ENCODE measurements around the gene DNAAF1.
"Not testable (repeated sequence)": the region's sequence is repeated elsewhere in the genome, so short reads cannot be mapped to it uniquely, and the experiment has no call there.

The DNAAF1 gene

DNA sequence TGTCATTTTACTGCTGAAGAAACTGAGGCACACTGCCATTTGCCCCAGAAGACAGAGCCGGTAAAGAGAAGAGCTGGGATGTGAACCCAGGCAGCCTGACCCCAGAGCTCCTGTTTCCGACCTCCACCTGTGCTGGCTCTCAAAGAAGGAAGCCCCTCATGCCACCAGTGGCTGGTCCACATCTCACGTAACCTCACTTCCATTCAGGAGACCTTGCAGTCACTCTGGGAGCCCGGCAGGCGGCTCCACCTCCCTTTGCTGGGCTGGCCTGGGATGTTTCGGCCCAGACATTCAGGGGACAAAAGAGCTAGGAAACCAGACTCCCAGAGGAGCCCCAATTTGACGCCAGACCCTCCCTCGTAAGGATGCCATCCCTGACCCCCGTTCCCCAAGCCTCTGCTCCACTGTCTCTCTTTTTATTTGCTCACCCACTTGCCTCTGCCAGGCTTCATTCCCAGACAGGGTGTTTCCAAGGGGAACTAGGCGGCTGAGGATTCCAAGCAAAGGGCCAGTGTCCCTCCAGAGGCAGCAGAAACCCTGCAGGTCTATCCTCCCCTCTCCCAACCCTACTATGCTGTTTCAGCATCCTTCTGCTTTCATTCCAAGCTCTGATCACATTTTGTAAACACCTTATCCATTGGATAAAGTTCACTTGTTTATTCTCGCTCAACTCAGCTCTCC is 38.9 kb downstream of the DNAAF1 start:
- no peak for DNase-seq (ENCODE audit: low read depth in 2 of 2)

DNA sequence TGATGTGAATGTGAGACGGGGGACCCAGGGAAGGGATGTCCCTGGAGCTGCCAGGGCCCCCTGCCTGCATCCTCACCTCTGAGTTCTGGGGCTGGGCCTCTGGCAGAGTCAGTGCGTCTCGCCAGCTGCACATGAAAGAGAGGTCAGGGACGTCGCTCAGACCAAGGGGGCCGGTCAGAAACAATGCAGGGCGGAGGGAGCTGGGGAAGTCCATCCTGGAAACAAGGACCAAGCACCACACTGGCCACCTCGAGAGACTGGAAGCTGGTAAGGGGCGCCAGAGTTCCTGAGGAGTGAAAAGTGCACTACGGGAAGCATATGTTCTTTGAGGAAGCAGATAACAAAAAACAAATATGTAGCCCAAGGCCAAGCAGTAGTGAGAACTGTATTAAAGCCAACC is 39.7 kb downstream of the DNAAF1 start:
- no peak for DNase-seq (ENCODE audit: low read depth in 2 of 2)

DNA sequence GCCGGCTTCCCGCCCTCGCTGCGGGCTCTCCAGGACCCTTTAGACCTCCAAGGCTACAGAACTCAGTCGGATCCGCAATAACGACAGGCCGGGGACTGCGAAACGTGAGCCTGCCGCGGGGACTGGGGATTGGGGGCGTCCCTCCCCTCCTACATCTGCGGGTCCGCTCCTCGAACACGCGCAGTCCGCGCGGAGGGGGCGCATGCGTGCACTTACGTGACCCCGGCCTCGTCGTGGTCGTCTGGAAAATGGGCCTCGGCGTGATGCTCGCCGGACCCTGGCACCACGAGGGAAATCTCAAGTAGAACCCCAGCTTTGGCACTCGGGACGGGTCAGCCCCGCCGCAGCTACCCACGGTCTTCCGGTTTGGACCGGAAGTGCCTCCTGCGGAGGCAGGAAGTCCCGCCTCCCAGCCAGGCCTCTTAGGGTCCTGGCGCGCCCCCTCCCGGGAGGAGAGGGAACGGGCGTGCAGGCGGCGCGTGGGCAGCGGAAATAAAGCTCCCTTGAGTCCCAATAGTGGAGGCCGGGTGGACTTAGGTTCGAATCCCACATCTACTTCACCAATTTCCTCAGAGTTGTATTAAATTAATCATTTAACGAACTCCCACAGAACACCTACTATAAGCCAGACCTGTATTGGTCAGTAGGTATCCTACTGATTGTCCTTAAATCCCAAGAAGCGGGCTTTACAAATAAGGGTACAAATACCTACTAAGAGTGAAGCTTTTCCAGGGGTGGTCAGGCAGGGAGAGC is 41.8 kb downstream of the DNAAF1 start, which contains the start of gene TAF1C:
TAF1C (minus strand) TSS at position 373 of the 753 bp plus-strand sequence. CDS start 2,069 bp downstream, outside the sequence.
- DNase-seq (ENCODE audit: low read depth in 2 of 2): peak; percentile 79 to 81

DNA sequence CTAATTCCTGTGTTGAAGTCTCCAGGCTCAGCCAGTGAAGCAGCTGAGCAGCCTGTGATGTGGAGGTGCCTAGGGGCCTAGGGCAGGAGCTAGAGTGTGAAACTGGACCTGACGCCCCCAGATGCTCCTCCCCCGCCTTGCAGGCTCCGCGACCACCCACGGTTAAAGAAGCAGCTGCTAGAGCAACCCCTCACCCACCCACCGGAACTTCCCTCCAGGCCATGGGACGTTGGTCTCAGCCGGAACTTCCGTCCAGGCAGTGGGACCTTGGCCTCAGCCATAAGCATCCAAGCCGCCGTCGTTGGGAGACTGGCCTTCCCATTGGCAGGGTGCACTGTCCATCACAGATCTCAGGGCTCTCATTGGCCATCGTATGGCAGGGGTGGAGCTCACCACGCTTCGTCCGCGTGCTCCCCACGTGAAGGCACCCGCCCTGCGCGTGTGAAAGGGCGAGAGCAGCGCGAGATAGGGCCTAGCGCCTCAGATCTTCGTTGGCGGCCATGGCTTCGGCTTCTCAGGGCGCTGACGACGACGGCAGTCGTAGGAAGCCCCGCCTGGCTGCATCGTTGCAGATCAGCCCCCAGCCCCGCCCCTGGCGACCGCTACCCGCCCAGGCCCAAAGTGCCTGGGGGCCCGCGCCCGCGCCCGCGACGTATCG is 45.8 kb downstream of the DNAAF1 start, which contains the start of gene ADAD2:
ADAD2 (plus strand) TSS at position 427 of the 658 bp plus-strand sequence; CDS start at position 501, 74 bp downstream.
- DNase-seq (ENCODE audit: low read depth in 2 of 2): no peak

DNA sequence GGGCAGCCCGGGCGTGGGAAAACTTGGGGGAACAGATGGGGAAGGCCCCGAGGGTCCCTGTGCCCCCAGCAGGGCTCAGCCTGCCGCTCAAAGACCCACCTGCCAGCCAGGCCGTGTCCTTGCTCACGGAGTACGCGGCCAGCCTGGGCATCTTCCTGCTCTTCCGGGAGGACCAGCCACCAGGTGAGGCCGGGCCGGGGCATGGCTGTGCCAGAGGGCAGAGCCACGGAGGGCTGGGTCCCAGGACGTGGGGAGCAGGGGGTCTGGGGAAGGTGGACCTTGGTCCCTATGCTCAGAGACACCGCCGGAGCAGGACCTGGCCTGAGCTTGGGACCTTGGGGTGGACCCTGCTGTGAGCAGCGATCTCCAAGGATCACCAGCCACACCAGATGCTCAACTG is 46.4 kb downstream of the DNAAF1 start:
- no peak for DNase-seq (ENCODE audit: low read depth in 2 of 2)

DNA sequence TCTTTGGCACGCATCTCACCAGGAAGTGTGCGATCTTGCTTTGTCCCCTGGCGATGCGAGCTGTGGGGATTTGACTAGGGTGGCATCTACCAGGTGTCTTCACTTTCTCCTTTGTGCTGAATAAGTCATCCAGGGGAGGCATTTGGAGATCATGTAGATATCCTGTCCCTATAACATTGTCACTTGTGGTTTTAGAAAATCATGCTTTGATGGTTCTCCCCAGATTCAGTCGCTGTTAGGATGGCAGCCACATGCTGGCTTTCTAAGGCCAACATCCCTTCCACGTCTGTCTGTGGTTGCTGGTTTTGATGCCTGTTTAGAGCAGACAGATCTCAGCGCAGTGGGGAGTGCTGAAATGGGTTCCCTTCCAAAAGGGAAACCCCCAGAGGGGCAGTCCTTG is 48.4 kb downstream of the DNAAF1 start:
- DNase-seq (ENCODE audit: low read depth in 2 of 2): no peak

DNA sequence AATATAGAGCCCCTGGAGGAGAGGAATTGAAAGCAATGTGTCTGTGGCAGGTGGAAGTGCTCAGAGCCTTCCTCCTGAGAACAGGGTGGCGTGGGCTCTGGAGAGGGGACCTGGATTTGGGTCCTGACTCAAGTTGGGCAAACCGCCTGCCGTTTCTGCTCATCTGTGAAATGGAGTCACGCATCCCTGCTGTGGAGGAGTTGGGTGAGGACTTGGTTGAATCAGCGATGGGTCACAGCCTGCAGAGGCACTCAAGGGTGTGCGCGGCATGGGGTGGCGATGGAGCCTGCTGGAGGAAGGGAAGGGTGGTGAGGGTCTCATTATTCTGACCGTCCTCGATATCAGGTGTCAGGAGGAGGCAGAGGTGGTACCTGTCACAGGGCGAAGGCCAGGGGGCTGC is 48.9 kb downstream of the DNAAF1 start:
- no peak for DNase-seq (ENCODE audit: low read depth in 2 of 2)

DNA sequence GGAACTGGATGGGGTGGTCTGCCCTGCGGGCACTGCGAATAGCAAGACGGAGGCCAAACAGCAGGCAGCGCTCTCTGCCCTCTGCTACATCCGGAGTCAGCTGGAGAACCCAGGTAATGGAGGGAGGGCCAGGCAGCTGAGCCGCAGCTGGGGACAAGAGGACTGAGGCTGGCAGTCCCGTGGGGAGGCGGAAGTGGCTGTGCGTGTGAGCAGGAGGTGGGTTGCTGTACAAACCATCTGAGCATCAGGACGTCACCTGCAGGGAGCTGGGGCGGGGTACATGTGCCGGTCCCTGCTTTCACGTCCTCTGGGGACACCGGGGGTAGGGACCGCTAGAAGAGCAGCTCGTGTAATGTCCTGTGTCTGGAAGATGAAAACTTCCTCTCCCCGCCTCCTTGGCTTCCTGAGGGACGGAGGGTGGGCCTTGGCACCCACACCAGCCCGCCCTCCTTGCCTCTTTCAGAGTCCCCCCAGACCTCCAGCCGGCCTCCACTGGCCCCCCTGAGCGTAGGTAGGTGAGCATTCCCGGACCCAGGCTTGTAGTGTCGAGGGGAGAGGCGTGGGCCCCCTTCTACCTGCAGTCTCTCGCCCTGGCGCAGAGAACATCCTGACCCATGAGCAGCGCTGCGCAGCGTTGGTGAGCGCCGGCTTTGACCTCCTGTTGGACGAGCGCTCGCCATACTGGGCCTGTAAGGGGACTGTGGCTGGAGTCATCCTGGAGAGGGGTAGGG is 49.5 kb downstream of the DNAAF1 start:
- DNase-seq (ENCODE audit: low read depth in 2 of 2): no peak

DNA sequence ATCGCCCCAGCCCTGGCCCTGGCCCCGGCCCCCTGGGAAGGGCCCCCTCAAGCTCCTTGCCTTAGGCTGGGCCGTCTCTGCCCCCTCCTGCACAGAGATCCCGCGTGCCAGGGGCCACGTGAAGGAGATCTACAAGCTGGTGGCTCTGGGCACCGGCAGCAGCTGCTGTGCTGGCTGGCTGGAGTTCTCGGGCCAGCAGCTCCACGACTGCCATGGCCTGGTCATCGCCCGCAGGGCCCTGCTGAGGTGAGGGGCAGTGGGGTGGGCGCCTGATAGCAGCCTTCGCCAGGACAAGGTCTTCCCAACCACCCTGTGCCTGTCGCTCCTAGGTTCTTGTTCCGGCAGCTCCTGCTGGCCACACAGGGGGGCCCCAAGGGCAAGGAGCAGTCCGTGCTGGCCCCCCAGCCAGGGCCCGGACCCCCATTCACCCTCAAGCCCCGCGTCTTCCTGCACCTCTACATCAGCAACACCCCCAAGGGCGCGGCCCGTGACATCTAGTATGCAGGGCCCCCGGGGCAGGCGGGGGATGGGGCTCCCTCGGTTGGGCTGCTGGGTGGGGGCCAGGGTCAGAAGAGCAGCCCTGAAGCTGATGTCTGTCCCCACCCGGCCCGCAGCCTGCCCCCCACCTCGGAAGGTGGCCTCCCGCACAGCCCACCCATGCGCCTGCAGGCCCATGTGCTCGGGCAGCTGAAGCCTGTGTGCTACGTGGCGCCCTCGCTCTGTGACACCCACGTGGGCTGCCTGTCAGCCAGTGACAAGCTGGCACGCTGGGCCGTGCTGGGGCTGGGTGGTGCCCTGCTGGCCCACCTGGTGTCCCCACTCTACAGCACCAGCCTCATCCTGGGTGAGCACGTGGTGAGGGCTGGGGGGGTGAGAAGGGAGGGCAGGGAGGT is 50.3 kb downstream of the DNAAF1 start:
- DNase-seq (ENCODE audit: low read depth in 2 of 2): no peak

DNA sequence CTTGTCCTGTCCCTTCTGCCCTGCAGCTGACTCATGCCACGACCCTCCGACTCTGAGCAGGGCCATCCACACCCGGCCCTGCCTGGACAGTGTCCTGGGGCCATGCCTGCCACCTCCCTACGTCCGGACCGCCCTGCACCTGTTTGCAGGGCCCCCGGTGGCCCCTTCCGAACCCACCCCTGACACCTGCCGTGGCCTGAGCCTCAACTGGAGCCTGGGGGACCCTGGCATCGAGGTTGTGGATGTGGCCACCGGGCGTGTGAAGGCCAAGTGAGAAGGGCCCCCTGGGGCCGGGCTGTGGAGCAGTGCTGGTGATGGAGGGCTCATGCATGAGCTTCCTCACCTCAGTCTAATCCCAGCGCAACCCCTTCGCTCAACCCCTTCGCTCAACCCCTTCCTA is 51.0 kb downstream of the DNAAF1 start:
- no peak for DNase-seq (ENCODE audit: low read depth in 2 of 2)

DNA sequence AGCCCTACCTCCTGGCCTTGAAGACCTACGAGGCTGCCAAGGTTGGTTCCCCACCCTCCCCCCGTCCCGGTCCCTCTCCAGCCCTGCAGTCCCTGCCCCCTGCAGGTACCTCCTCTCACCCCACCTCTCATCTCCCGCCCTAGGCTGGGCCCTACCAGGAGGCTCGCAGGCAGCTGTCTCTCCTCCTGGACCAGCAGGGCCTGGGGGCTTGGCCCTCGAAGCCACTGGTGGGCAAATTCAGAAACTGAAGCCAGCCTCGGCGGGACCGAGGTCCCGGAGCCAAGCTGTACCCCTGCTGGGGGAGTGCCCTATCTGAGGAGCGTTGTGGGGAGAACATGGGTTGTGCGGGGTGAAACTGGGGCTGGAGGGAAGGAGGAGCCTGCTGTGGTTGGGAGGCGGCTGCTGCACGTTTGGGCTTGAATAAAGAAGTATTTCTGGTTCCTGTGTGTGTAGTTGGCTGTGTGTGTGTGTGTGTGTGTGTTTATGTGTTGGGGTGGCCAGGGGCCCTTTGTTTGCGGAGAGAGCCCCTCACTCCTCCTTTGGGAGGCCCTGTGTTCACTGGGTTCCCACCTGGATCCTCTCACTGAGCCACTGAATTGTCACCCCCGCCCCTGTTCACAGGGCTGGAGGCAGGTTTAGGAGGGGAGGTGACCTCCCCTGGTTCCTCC is 51.8 kb downstream of the DNAAF1 start:
- no peak for DNase-seq (ENCODE audit: low read depth in 2 of 2)

DNA sequence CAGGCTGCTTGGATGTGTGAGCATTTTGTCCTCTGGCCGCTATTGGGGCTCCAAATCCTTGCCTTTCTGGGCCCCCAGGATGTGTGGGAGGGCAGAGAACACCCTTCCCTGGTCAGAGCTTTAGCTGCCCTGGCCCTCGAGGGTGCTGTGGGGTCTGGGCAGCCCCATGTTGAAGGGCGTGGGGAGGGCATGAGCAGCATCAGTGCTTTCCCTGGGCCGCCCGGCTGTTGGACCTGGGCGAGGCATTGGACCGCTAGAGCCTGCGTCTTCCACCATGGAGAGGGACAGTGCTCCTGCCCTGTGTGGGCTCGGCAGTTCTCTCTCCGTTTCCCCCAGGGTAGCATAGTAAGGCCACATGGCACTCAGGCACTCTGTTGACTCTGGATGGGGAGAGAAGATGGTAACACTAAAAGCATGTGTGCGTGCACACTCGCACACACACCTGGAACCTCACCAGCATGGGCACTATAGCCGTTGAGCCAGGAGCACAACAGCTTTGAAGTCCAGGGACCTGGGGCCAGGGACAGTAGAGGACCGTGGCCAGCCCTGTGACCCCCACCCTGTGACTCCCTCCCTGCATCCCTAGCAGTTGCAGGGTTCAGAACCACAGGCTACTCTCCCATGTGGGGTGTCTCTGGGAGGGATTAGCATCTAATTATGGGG is 52.5 kb downstream of the DNAAF1 start:
- no peak for DNase-seq (ENCODE audit: low read depth in 2 of 2)

DNA sequence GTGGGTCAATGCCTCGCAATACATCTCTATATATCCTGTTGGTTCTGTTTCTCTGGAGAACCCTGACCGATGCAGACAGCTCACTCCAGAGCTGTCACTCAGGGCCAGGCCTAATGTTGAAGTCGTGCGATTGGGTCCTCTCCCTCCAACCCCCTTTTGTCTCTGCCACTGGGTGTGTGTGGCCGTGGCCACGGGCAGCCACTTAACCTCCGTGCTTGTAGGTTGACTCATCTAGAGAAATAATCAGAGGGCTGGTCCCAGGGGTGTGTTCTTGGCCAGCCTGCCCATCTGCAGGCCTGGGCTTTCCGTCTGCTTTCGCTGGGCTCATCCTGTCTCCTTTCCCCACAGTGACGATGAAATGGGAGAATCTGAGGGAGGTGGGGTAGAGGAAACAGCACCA is 53.3 kb downstream of the DNAAF1 start:
- no peak for DNase-seq (ENCODE audit: low read depth in 2 of 2)

DNA sequence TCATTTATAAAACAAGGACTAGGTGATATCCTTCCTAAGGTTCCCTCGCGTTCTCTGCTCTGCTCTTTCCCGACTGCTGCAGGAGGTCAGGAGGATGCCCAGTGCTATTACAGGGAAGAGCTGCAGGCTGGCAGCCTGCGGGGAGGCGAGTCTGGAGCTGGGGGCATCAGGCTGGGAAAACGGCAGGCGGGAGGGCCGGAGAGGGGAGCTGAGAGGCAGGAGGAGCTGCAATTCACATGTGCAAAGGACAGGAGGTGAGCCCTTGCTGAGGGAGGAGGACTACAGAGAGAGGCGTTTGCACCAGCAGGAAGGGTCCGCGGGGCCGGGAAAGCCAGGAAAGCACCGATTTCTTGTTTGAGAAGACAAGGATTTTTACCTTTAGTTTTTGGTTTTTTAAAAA is 54.0 kb downstream of the DNAAF1 start:
- DNase-seq (ENCODE audit: low read depth in 2 of 2): no peak

DNA sequence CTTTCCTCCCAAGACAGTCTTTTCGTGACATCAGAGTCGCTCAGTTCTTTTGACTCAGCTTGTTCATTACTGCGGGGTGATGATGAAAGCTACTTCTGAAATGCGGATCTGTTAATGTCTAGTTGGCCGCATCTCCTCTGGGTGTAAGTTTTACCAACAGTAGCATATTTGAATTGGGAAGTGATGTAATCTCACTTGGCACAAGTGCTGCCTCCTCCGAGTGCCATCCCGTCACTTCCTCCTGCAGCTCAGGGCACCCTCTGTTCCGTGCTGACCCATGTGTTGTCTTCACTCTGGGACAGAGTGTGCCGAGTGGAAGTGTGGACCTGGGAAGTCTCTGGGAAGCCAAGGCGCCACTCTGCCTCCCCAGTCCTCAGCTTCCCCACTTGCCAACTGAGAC is 54.8 kb downstream of the DNAAF1 start:
- DNase-seq (ENCODE audit: low read depth in 2 of 2): no peak

DNA sequence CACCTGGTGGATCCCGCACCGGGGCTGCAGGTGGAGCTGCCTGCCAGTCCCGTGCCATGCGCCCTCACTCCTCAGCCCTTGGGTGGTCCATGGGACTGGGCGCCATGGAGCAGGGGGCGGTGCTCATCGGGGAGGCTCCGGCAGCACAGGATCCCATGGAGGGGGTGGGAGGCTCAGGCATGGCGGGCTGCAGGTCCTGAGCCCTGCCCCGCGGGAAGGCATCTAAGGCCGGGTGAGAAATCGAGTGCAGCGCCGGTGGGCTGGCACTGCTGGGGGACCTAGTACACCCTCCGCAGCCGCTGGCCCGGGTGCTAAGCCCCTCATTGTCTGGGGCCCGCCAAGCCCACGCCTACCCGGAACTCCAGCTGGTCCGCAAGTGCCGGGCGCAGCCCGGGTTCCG is 59.4 kb downstream of the DNAAF1 start:
- DNase-seq (ENCODE audit: low read depth in 2 of 2): not testable (repeated sequence)

DNA sequence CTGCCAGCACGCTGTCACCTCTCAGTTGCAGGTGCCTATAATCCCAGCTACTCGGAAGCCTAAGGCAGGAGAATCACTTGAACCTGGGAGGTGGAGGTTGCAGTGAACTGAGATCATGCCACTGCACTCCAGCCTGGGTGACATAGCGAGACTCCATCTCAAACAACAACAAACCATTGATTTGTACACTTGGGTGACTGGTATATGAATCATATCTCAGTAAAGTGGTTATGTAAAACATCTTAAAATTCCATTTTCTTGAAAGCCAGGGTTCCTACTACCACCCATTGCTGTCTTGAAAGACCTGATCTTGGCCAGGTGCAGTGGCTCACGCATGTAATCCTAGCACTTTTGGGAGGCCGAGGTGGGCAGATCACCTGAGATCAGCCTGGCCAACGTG is 60.0 kb downstream of the DNAAF1 start:
- not testable (repeated sequence) for DNase-seq (ENCODE audit: low read depth in 2 of 2)

DNA sequence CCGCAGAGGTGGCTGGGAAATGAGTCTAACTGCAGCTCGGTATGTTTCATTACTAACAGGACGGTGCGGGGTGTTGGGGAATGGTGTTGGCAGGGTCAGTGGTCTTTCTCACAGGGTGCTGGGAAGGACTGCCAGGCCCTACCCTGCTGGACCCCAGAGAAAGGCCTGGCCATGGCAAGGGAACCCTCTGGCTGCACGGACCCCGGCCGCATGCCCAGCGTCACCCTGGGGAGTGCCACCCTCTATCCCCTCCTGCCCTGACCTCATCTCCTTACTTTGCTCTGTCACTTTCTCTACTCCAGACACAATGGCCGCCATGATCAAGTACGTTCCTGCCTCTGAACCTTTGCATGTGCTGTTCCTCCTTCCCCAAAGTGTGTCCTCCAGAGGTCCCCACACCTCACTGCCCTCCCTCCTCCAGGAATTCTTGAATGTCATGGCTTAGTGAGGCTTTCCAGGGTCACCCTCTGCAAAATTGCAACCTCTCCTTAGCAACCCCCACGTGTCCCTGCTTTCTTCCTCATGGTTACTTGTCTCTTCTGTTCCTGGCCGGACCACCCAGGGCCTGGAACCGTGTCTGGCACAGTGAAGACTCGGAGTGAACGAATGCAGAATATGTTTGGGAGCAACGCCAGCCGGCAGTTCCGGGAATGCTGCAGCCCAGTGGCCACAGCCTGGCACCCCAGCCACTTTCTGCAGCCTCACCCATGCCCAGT is 61.0 kb downstream of the DNAAF1 start:
- DNase-seq (ENCODE audit: low read depth in 2 of 2): no peak

DNA sequence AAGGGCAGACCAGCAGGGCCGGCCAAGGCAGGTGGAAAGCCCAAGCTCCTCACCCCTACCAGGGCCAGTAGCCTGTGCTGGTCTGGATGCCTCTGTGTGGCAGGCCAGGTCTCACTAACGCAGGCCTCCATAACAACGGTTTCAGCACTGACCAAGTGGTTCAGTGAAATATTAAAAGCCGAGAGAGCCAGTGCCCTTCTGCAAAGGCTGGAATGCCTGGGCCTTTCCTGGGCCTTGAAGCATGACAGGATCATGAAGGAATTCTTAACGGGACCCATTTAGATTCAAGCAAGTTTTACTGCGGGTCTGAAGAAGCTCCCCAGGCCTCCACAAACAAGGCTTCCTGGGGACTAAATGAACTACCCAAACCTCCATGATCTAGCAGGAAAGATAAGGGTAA is 62.1 kb downstream of the DNAAF1 start:
- no peak for DNase-seq (ENCODE audit: low read depth in 2 of 2)

Measured in stimulated activated CD8-positive, alpha-beta memory T cell treated with anti-CD3 and anti-CD28 coated beads, Interleukin-2, amount 100 ng/mL, for 1 hour (primary cell).